Upper lobe of right lung (tissue), 1 donor: ENCODE data around the gene CBR3. TPM values are rescaled to one million over a fixed set of nuclear protein-coding genes. Genes with fewer than 3 reads are reported as not detected.
A peak's percentile ranks its signal among the peaks of the same experiment; 100 is the strongest.

Experiments
- ATAC-seq: fragments of 200-7000 bp; cut with Tn5 transposase; one replicate; pipeline ENCODE4 v1.9.1; 2020; ENCODE audit warnings: mild to moderate bottlenecking, moderate library complexity
- DNase-seq: peaks from one replicate; pipeline ENCODE4 v3.0.0-alpha.2; 2020
- H3K27ac ChIP-seq: fragments of 200-600 bp; one replicate; pipeline ENCODE4 v1.8.0; 2022
- H3K27me3 ChIP-seq: fragments of 200-600 bp; one replicate; pipeline ENCODE4 v1.8.0; 2022; ENCODE audit warnings: mild to moderate bottlenecking
- H3K36me3 ChIP-seq: fragments of 200-600 bp; one replicate; pipeline ENCODE4 v1.8.0; 2022
- H3K4me1 ChIP-seq: fragments of 200-600 bp; one replicate; pipeline ENCODE4 v1.8.0; 2022
- H3K4me3 ChIP-seq: fragments of 200-600 bp; one replicate; pipeline ENCODE4 v1.8.0; 2022; ENCODE audit warnings: mild to moderate bottlenecking
- H3K9me3 ChIP-seq: fragments of 200-600 bp; one replicate; pipeline ENCODE4 v1.8.0; 2022
- intact Hi-C: fragments of 100-400 bp; cut with DNase I; formaldehyde crosslinking; loops from one replicate; pipeline ENCODE4 v1.11.0; 2022
- total RNA-seq: library from RNA; stranded (reverse); fragmentation: NEBNext Ultra II Directional; extraction: Animal tissue kit (Norgen Biotek cat#: 25700); gene quantifications from one replicate; pipeline ENCODE4 v1.2.1, GENCODE V29; 2021
- TF ChIP-seq, protein P1 (sequence below): fragments of 200-600 bp; IDR thresholded peaks from one replicate; pipeline ENCODE4 v1.8.0; 2022; ENCODE audit warnings: antibody characterized with exemption
- donor health status: DM: no; HTN: yes; CAD: no; lungs with severe emphysema.

The CBR3 gene
- total RNA-seq, 1 donor from 2014 or later, result 4.1 TPM

DNA sequence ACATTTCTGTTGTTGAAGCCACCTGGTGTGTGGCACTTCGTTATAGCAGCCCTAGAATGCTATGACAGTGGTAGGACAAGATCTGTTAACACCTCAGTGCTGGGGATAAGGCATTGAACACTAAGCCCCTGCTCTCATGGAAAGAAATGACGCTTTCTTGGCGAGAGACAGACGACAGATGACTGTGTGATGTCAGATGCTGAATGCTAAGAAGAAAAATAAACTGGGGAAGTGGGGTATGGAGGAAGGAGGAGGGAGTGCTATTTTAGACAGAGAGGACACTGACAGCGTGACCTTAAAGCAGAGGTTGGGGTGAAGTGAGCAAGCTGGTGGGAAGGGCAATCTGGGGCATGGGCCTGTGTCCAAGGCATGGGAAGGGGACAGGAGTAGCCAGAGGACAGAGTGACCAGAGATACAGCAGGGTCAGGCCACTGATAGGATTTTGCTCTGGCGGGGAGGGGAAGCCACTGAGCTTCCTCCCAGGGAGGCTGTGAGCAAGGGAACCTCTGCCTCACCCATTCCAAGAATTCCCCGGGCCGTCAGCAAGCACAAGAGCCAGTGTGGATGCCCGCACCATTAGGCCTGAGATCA lies 37.0 kb downstream of the CBR3 start:
- intact Hi-C loops, result no loop called here
- H3K36me3 ChIP-seq, result no peaks in the 10 kb centered on the region
- no peak overlapping the region for H3K27ac ChIP-seq

DNA sequence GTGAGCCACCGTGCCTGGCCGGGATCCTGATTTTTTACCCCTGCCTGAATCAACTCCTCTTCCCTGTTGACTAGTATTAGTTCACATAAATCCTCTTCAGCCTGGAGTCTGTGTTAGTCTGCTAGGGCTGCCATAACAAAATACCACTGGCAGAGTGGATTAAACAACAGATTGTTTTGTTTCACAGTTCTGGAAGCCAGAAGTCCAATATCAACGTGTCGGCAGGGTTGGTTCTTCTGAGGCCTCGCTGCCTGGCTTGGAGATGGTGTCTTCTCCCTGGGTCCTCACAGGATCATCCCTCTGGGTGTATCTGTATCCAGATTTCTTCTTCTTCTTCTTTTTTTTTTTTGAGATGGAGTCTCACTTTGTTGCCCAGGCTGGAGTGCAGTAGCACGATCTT lies 39.9 kb downstream of the CBR3 start:
- H3K9me3 ChIP-seq, result no peaks in the 10 kb centered on the region
- TF ChIP-seq, protein P1, sequence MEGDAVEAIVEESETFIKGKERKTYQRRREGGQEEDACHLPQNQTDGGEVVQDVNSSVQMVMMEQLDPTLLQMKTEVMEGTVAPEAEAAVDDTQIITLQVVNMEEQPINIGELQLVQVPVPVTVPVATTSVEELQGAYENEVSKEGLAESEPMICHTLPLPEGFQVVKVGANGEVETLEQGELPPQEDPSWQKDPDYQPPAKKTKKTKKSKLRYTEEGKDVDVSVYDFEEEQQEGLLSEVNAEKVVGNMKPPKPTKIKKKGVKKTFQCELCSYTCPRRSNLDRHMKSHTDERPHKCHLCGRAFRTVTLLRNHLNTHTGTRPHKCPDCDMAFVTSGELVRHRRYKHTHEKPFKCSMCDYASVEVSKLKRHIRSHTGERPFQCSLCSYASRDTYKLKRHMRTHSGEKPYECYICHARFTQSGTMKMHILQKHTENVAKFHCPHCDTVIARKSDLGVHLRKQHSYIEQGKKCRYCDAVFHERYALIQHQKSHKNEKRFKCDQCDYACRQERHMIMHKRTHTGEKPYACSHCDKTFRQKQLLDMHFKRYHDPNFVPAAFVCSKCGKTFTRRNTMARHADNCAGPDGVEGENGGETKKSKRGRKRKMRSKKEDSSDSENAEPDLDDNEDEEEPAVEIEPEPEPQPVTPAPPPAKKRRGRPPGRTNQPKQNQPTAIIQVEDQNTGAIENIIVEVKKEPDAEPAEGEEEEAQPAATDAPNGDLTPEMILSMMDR, result no peak
- no peaks in the 10 kb centered on the region for H3K36me3 ChIP-seq
- H3K27ac ChIP-seq, result no peak overlapping the region
- H3K4me1 ChIP-seq, result no peaks in the 10 kb centered on the region
- no peak overlapping the region for H3K4me3 ChIP-seq
- intact Hi-C loops, result no loop called here
- ATAC-seq (no peak), DNase-seq (no peak)
- H3K27me3 ChIP-seq, result no peaks in the 10 kb centered on the region

More for the DNA sequence above, 37.0 kb downstream of the CBR3 start:
- no peak overlapping the region for H3K4me3 ChIP-seq
- H3K4me1 ChIP-seq, result no peaks in the 10 kb centered on the region
- peak; percentile 40 for ATAC-seq
- H3K27me3 ChIP-seq, result no peaks in the 10 kb centered on the region
- DNase-seq, result no peak
- TF ChIP-seq, protein P1, result no peak
- no peaks in the 10 kb centered on the region for H3K9me3 ChIP-seq

DNA sequence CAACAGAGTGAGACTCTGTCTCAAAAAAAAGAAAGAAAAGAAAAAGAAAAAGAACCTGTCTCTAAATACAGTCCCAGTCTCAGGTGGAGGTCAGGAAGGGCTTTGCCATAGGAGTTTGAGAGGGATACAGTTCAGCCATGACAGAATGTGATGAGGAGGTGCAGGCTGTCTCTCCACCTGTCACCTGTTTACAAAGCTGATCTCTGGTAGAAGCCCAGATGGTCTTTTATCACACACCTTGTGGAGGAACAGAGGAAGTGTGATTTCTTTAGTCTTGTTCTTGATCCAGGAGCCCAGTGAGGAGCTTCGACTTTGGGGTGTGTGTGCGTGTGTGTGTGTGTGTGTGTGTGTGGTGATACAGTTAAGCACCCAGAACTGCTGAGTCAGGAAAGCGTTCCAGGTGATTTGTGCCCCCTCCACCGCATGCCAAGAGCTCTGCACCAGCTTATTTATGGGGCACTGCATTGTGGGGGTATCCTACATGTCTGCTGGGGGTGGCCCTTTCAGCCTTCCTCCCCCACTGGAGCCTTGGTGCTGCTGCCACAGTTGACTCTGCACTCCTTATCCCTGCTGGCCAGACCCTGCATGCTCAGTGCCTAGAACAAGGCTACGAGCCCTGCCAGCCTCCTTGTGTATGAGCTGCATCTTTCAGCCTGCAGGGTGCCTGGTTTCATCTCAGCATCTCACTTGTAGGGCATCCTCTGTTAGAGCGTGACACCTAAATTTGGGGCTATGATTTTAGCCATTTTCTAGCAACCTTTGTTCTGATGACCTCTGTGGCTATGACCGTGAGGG lies 41.1 kb downstream of the CBR3 start:
- ATAC-seq (no peak), DNase-seq (no peak)
- TF ChIP-seq, protein P1, result no peak
- intact Hi-C loops, result no loop called here
- Histone ChIP-seq H3K4me1 (no peaks in the 10 kb centered on the region), H3K27ac (no peak overlapping the region), H3K9me3 (no peaks in the 10 kb centered on the region), H3K27me3 (no peaks in the 10 kb centered on the region), H3K4me3 (no peak overlapping the region), H3K36me3 (no peaks in the 10 kb centered on the region)

DNA sequence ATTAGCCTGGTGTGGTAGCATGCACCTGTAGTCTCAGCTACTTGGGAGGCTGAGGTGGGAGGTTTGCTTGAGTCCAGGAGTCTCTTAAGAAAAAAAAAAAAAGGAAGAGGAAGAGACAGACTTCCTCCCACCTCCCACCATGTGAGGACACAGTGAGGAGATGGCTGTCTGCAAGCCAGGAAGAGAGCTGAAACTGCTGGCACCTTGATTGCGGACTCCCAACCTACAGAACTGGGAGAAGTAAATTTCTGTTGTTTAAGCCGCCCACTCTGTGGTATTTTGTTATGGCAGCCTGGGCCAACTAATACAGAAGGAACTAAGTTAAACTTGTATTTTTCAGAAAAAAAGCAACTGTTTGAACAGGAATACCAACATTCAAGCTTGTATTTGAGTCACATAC lies 43.5 kb downstream of the CBR3 start:
- ATAC-seq (peak; percentile 25), DNase-seq (no peak)
- no peaks in the 10 kb centered on the region for H3K36me3 ChIP-seq
- H3K27me3 ChIP-seq, result no peaks in the 10 kb centered on the region
- TF ChIP-seq, protein P1, result no peak
- no peaks in the 10 kb centered on the region for H3K9me3 ChIP-seq
- H3K27ac ChIP-seq, result no peak overlapping the region
- no peak overlapping the region for H3K4me3 ChIP-seq
- intact Hi-C loops, result no loop called here
- no peaks in the 10 kb centered on the region for H3K4me1 ChIP-seq

DNA sequence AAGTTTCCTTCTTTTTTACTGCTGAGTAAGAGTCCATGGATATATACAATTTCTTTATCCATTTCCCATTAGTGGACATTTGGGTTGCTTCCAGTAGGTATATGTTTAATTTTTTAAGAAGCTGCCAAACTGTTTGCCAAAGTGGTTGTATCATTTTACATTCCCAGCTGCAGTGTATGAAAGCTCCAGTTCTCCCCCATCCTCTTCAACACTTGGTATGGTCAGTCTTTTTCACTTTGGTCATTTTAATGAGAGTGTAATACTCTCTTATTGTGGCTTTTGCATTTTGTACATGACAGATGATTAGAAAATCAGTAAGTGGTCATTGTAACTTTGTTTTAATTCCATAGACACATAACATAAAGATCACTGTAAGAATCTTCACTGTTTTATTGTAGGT lies 44.3 kb downstream of the CBR3 start:
- Histone ChIP-seq H3K4me1 (no peaks in the 10 kb centered on the region), H3K4me3 (no peak overlapping the region), H3K9me3 (no peaks in the 10 kb centered on the region), H3K36me3 (no peaks in the 10 kb centered on the region), H3K27me3 (no peaks in the 10 kb centered on the region), H3K27ac (no peak overlapping the region)
- no peak for ATAC-seq
- intact Hi-C loops, result no loop called here
- DNase-seq, result no peak
- TF ChIP-seq, protein P1, result no peak
